GM18511 (cell line): Measurements from ENCODE around the gene VPS33A.
A peak's percentile ranks its signal among the peaks of the same experiment; 100 is the strongest.
"Not testable (repeated sequence)": the region's sequence is repeated elsewhere in the genome, so short reads cannot be mapped to it uniquely, and the experiment has no call there.

Experiments
- ATAC-seq: cut with Tn5 transposase; IDR thresholded peaks from one replicate; pipeline ENCODE4 v1.9.1; 2021; ENCODE audit warnings: mild to moderate bottlenecking, moderate library complexity; ENCODE audit not compliant: unreplicated experiment

The VPS33A gene

DNA sequence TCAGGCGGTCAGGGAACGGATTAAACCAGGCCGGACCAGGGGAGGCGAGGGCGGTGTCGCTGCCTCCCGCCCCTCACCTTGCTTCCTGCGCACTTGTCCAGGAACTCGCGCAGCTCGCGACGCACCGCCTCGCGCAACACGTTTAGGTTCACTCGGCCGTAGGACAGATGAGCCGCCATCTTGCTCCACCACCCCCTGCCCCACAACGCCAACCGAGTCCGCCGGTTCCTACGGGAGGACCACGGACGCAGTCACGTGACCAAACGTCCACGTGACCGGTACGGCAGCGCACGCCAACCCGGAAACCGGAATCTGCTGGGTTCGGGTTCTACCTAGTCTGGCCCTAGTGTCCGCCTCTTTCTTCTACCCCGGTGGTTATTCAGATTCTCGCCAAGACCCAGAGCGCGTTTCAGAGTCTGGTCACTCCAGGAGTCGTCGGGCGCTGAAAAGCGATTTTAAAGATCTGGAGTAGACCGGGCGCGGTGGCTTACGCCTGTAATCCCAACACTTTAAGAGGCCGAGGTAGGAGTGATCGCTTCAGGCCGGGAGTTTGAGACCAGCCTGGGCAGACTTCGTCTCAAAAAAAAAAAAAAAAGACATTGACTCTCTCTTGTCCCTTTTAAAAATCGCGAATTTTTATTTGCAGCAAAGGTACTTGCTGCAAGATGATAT is at the start of gene VPS33A:
VPS33A (minus strand) TSS at position 265 of the 672 bp plus-strand sequence; CDS start at position 179, 86 bp downstream.
- peak; percentile 94 for ATAC-seq

DNA sequence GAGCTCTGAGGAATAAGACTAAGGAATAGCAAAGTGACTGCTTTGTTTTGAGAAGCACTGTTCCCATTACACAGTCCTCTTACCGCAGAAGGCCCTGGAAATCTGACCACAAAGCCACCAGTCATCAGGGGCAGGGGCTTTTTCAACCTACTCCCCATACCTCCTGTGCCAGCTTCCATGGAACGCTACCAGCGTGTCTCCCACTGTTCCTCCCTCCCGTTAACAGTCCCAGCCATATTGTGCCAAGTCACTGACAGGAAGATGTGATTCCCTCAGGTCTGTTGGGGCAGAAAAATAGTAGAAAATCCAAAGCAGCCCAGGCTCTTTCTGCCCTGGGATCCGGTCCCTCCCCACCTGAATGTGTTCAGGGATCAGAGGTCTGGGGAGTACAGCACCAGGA is 46.6 kb upstream of the VPS33A start:
- ATAC-seq, result no peak

DNA sequence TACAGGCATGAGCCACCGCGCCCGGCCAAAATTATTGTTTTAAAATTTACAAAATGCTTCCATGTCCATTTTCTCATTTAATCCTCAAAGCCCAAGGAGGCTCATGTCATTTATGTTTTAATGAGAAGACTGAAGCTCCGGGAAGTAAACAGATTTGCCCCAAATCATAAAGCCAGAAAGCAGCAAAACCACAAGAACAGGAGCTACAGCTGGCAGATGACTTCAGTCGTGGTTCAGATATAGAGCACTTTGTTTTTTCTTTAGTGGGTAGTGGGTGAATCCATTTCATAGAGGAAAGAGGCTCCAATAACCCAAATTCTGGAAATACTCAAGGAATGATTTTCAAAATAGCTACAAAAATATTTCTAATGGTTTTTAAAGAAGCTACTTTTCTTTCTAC is 45.4 kb upstream of the VPS33A start:
- no peak for ATAC-seq

DNA sequence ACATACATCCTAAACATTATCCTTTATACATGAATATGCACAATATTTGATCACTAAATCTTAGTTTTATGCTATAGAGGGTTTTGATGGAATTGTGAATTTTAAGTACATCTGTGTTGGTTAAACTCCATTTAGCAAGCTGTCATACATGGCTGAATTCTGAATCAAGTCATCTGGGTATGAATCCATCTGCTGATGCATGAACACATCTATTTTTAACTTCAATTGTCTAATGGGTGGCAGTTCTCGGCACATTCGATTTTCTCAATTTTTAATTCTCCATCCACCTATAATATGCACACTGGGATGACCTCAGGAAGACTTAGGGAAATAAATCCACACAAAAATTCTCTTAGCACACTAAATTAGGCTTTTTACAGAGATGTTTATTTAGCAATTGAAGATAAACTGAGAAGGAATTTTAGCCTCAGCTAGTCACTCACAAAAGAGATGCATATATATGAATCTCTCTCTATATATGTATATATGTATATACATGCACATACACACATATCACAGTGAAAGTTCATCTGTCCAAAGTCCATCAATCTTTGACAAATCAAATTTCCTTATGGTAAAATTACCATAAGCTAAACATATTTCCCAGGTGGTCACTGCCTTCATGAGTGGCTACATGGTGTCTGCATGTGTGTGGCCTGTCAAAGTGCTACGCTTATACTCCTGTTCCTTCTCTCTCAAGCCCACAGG is 44.5 kb upstream of the VPS33A start:
- no peak for ATAC-seq

DNA sequence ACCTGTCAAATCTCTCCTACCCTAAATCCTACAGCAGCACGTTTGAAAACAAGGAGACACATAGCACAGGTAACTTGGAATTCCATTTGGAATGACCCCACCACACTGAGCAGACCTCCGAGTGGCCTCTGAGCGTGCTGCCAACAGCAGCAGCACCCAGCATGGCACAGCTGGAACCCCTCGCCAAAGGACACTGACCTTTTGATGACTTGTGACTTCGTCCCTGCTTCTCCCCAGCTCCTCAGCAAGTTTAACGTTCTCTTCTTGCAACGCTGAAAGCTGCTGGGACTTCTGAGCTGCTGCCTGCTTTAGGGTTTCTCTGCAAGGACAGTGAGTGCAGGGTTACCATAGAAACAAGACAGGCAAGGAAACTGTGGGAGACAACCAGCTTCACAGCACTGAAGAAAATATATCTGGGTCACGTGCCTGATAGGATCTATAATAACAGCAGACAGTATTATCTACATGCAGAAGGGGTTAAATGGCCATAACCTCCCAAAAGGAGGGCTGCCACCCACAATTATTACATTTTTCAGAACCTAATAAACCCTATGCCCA is 43.3 kb upstream of the VPS33A start:
- ATAC-seq, result no peak

DNA sequence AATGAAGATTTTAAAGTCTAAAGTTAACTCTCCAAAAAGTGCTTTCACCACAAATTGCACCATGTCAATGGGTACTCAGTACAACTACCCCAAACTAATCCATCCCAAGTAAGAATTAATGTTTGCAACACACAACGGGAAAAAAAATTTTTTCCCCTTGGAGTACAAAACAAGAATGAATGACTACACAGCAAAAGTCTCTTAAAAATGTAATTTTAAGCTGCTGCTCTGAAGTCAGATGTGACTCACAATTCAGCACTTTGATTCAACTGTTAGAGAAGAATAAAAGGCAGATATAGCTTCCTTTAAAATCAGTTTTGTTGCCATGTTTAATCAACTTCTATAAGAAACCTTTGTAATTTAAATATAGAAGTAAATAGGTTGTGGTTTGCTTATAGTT is 42.5 kb upstream of the VPS33A start:
- ATAC-seq, result no peak

DNA sequence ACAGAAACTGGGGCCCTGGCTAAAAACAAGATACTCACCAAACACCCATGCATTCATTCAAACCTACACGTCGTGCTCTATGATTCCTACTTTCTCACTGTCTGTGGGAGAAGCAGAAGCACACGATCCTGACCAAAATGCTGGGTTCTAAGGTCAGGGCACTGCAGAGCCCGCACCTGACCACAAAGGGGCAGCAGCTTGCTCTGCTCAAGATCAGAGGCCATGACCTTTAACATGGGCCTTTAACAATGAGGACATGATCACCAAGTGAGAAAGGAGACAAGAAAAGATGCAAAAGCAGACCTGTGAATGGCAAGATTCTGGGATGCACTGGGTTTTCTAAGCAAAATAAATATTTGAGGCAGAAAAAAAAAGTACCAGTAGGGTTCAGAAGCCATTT is 40.1 kb upstream of the VPS33A start:
- no peak for ATAC-seq

DNA sequence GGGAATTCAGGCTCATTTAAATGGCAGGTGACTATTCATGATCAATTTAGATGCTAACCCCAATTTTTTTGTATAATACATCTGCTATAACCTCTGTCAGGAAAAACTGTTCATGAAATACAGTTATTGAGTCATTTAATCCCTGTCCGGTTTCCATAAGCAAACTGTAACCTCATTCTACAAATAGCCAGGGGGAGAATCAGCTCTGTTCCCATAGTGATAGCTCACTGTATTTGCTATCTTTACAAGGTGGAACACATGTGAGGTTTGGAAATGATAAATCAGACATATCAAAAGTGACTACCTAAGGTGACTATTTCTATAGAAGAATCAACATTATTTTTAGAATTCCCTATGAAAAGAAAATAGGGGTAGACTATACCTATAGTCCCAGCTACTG is 38.6 kb upstream of the VPS33A start:
- no peak for ATAC-seq

DNA sequence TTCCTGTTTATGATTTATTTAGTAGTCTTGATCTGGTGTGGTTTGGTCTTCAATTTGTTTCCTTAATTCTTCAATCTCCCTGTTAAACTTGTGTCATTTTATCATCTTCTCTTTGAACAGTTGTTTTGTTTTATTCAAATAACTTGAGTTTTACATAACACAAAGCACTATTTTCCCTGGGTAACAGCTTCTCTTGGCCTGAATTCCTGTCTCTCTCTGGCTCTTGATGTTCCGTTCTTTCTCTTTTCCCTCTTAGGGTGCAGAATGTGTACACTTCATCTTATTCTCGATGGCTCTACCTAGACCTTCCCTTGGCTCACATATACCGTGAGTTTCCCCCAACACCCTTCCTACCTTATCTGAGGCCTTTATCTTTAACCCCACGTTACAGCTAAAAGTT is 36.8 kb upstream of the VPS33A start:
- ATAC-seq, result no peak

DNA sequence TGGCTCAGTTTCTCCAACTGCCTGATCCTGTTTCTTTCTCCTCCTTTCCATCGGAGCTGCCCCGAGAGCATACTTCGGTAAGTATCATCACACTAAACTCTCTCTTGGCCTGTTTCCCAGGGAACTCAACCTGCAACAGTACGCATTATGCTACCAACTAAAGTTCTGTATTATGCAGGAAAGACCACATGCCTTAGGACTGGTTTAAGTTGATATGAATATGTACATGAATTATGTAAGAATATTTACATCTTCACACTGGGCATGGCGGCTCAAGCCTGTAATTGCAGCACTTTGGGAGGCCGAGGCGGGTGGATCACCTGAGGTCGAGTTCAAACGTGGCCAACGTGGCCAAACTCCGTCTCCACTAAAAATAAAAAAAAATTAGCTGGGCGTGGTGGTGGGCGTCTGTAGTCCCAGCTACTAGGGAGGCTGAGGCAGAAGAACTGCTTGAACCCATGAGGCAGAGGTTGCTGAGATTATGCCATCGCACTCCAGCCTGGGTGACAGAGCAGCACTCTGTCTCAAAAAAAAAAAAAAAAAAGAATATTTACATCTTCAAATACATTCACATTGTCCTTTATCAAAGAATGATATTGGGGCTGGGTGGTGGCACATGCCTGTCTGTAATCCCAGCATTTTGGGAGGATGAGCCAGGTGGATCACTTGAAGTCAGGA is 31.9 kb upstream of the VPS33A start:
- no peak for ATAC-seq

DNA sequence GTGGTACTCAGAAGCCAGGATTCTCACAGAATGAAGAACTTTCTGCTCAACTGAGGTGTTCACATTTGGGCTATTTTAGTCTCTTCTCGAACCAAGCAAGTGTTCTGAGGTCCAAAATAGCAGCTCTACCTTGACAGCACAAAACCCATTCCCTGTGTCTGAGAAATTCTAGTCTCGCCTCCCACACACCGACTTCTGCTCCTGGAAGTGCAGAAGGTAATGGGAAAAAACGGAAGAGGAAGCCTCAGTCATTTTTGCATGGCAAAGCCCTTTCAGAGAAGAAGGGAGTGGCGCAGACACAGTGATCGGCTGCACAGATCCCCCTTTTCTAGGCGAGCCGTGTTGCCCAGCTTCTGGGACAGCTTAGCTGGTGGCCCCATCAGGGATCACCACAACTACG is 31.2 kb upstream of the VPS33A start:
- no peak for ATAC-seq

DNA sequence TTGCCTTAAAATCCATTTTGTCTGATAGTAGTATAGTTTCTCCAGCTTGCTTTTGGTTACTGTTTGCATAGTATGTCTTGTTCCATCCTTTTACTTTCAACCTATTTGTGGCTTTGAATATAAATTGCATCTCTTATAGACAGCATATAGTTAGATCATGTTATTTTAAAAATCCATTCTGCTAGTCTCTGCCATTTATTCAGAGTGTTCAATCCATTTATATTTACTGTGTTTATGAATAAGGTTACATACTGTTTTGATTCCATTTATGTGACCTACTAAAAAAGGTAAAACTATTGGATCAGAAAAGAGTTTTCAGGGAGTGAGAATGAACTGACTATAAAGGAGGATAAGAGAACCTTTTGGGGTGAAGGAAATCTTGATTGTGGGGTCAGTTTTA is 29.6 kb upstream of the VPS33A start:
- ATAC-seq, result no peak

DNA sequence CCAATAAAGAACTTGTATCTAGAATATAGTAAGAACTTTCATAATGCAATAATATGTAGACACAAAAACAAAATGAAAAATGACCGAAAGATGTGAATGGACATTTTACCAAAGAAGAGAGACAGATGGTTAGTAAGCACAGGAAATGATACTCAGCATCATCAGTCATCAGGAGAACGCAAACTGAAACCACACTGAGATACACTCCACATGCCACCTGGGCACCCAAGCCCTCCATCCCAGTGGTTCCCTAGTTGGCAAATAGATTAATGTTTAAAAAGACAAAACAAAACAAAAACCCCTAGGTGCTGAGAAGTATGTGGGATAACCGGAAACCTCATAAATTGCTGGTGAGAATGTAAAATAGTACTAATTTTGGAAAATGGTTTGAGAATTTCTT is 26.8 kb upstream of the VPS33A start:
- ATAC-seq, result no peak

DNA sequence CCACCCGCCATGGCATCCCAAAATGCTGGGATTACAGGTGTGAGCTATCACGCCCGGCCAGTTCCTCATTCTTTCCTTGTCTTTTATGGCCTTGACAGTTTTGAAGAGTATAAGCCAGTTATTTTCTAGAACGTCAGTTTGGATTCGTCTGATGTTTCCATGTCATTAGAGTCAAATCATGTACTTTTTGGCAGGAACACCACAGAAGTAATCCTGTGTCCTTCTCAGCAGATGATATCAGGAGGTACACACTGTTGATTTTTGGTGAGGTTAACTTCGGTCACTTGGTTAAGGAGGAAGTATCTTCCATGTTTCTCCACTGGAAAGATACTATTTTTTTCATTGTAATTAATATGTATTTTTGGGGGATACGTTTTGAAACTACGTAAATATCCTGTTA is 25.1 kb upstream of the VPS33A start:
- no peak for ATAC-seq

DNA sequence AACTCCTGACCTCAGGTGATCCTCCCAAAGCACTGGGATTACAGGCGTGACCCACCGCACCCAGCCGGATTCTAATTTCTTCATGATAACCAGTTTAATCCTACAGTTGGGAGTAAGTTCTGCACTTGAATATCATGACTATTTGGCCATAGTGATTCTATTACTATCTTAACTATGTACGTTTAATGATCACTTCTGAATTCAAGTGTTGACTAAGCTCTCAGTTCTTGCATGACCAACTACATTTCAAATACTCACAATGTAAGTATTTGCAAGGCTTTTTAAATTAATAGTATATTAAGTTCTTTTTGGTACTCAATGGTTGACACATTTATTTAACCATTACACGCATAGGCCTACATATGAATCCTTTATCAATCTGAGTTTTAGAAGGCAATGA is 17.4 kb upstream of the VPS33A start:
- no peak for ATAC-seq

DNA sequence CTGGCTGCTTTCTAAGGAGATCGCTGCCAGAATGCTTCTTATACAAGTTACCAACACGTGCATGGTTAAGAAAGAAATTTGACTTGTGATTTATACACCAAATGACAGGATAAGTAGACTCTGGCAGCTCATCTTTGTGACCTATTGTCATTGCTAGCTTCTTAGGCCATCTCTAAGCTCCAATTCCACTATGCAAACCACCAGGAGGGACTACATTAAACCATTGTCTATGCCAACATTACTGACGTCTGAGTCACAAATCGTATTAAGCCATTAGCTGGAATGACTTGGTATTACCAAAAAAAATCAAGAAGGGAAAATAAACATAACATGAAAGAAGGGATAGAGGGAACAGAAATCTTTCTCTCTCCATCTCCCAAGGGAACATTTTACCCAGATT is 15.8 kb upstream of the VPS33A start:
- ATAC-seq, result no peak

DNA sequence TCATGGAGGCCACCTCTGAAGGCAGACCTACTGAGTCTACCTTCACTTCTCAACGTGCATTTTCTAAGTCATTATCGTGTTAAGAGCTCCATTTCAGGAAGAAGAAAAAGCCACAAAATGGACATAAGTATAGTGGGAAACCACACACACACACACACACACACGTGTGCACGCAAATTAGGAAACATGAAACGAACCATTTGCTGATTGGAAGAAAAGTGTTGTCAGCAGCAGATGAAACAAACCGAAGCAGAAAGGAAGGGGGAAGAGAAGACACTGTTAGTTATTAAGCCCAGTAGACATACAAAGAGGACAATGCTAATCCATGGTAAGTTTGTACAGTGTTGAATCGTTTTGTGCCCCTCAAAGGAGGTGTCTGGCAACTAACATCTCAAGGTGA is 9.9 kb upstream of the VPS33A start:
- ATAC-seq, result no peak

DNA sequence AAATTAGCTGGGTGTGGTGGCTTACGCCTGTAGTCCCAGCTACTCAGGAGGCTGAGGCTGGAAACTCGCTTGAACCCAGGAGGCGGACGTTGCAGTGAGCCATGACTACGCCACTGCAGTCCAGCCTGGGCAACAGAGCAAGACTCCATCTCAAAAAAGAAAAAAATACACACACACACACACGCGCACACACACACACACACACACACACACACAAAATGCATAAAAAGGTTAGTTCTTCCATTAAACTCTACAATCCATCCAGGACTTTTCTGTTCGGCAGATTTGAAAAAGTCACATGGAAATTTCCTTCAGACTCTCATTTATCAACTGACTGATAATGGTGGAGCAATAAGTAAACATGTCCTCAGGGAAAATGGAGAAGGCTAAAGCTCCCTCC is 9.2 kb upstream of the VPS33A start:
- no peak for ATAC-seq

DNA sequence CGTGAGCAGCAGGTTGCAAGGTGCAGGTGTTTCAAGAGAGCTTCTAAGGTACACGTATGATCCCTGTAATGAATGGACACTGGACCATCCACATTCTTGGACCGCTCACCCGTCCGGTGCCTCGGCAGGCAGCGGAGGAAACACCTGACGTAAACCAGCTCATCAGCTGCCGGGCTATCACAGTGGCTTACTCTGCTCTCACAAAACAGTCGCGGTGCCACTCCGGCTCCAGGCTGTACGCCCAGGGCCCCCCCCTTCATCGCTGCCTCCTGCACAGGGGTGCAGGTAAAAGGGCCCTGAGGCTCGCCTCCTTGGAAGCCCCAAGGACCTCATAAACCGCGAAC is 436 bp downstream of the VPS33A start:
- peak; percentile 39 for ATAC-seq

DNA sequence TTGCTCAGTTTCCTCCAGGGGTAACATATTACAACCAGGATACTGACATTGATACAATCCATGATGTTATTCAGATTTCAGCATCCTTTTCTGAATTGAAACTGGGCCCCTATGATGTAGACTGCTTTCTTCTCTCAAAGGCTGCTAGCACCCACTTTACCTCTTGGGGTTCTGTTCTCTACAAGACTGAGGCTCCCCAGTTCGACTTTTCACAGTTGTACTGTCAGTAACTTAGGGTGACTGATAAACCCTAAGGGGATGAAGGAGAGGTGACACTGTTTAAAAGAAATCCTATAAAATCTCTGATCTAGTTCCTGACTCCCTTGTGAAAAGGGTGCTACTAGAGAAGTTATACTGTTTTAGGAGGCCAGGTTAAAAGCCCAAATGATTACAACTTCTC is 818 bp downstream of the VPS33A start:
- ATAC-seq, result no peak

DNA sequence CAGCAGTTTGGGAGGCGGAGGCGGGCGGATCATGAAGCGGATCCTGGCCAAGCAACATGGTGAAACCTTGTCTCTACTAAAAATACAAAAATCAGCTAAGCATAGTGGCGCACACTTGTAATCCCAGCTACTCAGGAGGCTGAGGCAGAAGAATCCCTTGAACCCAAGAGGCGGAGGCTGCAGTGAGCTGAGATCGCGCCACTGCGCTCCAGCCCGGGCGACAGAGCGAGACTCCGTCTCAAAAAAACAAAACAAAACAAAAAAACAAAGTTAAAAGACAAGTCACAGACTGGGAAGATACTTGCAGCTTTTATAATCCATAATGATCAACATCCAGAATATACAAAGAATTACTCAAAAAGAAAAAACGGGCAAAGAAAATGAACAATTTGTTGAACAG is 5.6 kb downstream of the VPS33A start:
- not testable (repeated sequence) for ATAC-seq

DNA sequence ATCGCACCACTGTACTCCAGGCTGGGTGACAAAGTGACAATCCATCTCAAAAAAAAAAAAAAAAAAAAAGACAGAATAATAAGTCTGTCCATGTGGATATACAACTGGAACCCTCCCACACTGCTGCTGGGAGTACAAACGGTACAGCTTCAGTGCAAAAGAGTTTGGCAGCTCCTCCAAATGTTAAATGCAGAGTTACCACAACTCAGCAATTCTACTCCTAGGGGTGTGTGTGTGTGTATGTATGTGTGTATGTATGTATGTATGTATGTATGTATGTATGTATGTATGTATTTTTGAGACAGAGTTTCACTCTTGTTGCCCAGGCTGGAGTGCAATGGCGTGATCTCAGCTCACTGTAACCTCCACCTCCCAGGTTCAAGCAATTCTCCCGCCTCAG is 7.4 kb downstream of the VPS33A start:
- not testable (repeated sequence) for ATAC-seq
